HG03108 (cell line): ENCODE results near the gene AGAP2.
"Not testable (repeated sequence)": the region's sequence is repeated elsewhere in the genome, so short reads cannot be mapped to it uniquely, and the experiment has no call there.

Experiments used
- ATAC-seq: cut with Tn5 transposase; IDR thresholded peaks from one replicate; pipeline ENCODE4 v1.9.1; 2021; ENCODE audit warnings: moderate library complexity; ENCODE audit not compliant: unreplicated experiment

Gene AGAP2

GRCh38 chr12:57698414-57698813, 40.1 kb downstream of the AGAP2 start:
- no peak for ATAC-seq

- ATAC-seq = no peak
Observed at GRCh38 chr12:57697076-57697475, 41.5 kb downstream of the AGAP2 start.

GRCh38 chr12:57695770-57696432, 42.6 kb downstream of the AGAP2 start:
- no peak for ATAC-seq

- ATAC-seq = peak; percentile 1
Observed at GRCh38 chr12:57694459-57695019, 44.0 kb downstream of the AGAP2 start.

GRCh38 chr12:57693659-57694458, 44.7 kb downstream of the AGAP2 start, which contains the start of gene OS9:
OS9 (plus strand) TSS chr12:57694132; CDS start chr12:57694162, 30 bp downstream.
- ATAC-seq = peak; percentile 96

- ATAC-seq = no peak
Observed at GRCh38 chr12:57693317-57693658, 45.3 kb downstream of the AGAP2 start.

GRCh38 chr12:57692500-57692899, 46.0 kb downstream of the AGAP2 start:
- no peak for ATAC-seq

GRCh38 chr12:57688931-57689330, 49.6 kb downstream of the AGAP2 start:
- no peak for ATAC-seq

GRCh38 chr12:57687862-57688261, 50.7 kb downstream of the AGAP2 start:
- no peak for ATAC-seq

- no peak for ATAC-seq
Observed at GRCh38 chr12:57679697-57680096, 58.8 kb downstream of the AGAP2 start.

- not testable (repeated sequence) for ATAC-seq
Observed at GRCh38 chr12:57677947-57678346, 60.6 kb downstream of the AGAP2 start.

GRCh38 chr12:57674691-57675090, 63.9 kb downstream of the AGAP2 start:
- ATAC-seq = no peak
